HG02610 (cell line): ENCODE measurements around the gene MYOT.

Source experiments
- ATAC-seq: cut with Tn5 transposase; IDR thresholded peaks from one replicate; pipeline ENCODE4 v1.9.1; 2021; ENCODE audit warnings: mild to moderate bottlenecking, moderate library complexity; ENCODE audit not compliant: unreplicated experiment

The MYOT gene, protein sequence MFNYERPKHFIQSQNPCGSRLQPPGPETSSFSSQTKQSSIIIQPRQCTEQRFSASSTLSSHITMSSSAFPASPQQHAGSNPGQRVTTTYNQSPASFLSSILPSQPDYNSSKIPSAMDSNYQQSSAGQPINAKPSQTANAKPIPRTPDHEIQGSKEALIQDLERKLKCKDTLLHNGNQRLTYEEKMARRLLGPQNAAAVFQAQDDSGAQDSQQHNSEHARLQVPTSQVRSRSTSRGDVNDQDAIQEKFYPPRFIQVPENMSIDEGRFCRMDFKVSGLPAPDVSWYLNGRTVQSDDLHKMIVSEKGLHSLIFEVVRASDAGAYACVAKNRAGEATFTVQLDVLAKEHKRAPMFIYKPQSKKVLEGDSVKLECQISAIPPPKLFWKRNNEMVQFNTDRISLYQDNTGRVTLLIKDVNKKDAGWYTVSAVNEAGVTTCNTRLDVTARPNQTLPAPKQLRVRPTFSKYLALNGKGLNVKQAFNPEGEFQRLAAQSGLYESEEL

DNA sequence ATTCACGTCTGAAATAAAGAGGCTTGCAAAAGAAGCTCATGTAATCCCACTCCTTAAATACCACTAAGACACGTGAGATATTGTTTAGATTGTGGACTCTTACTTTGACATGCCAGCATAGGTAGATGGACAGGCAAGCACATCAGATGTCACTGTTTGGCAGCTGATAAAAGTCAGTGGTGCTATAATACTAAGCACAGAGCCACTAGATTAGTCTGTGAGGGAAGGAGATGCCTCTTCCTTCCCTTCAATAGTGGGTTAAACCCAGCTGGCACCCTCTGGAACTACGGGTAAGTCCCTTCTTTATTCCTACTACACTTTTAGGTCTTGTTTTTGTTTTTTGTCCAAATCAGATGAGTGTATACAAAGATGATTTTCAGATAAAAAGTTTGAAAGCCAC is at the start of gene MYOT:
MYOT (plus strand) TSS at position 197 of the 400 bp plus-strand sequence. CDS start 2,792 bp downstream, outside the sequence.
- ATAC-seq = no peak

DNA sequence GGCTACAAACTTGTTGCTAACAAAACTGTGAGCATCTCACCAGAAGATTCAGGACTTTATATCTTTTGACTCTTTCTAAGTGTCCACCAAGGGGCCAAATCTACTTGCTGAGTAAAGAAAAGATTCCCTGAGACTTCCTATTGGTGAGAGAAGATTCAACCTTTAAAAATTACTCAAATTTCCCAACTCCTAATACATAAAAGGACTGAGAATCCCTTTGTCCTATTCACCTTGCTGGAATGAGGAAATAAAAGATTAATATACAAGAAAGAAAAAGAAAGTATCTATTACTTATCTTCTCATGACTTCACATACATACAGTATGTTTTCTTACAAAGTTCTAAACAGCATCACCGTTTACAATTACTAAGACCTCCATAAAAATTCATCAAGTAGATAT is 47.9 kb upstream of the MYOT start:
- ATAC-seq = no peak

DNA sequence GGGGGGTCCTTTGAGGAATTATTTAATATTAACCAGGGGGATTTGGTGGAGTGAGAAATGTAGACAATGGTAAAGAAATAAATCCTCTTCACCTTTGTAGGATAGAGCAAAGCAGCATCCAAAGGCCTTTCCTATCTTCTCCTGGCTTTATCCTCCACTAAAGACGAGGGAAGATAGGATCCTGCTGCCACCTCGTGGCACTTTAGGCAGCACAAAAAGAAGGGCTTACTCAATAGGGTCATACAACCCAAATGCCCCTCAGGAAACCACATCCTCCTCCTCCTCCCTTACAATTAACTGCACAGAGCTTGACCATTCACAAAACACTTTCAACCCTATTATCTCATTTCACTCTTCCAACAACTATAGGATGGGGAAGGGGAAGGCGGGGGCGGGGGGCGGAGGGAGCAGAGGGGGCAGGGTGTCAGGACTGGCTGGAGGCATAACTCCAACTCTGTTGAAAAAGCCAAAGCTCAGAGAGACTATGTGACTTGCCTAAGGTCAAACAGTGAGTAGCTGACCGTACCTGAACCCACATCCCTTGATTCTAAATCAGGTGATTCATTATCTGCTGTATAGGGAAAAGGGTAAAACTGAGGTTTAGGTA is 45.4 kb upstream of the MYOT start:
- no peak for ATAC-seq

DNA sequence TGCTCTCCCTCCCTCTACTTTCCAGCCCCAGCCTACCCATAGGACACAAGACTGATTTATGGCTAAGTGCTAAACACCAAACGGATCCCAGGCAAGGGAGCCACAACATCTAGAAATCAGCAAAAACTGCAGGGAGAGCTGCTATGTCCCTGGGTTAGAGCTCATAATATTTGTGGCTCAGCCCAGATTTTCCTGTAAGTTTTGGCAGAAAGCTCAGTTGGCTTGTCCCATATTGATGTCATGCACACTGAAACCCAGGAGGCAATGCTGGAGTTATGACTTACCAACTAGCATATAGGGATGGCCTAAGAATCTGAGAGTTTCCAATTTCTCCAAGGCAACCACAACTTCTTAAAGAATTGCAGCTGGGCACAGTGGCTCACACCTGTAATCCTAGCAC is 44.7 kb upstream of the MYOT start:
- ATAC-seq = no peak

DNA sequence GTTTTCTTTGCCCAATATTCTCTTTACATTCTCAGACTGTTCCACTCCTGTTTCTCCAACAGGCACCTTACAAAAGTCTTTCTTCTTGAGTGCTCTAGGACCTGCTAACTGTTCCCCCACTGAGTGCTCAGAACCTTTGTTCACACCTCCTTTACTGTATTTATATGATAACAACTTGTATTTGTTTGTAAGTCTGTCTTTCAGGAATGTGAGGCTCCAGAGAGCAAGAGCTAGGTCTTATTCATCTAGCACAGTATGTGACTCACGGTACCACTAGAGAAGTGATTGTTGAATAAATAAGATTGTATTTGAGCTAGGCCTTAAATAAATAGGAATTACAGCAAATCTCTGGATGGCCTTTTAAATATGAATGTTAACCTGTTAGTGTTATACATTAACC is 42.5 kb upstream of the MYOT start:
- ATAC-seq = no peak

DNA sequence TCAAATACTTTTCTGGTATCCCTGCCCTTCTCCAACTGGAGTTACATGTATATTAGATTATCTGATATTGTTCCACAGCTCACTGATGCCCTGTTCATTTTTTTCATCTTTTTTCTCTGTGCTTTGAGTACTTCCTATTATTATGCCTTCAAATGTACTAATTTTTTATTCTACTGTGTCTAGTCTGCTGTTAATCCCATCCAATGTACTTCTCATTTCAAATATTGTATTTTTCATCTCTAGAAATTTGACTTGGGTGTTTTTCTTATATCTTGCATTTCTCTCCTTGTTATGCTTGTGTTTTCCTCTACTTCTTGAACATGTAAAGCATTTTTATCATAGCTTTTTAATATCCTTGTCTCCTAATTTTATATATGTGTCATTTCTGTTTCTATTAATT is 41.6 kb upstream of the MYOT start:
- no peak for ATAC-seq

DNA sequence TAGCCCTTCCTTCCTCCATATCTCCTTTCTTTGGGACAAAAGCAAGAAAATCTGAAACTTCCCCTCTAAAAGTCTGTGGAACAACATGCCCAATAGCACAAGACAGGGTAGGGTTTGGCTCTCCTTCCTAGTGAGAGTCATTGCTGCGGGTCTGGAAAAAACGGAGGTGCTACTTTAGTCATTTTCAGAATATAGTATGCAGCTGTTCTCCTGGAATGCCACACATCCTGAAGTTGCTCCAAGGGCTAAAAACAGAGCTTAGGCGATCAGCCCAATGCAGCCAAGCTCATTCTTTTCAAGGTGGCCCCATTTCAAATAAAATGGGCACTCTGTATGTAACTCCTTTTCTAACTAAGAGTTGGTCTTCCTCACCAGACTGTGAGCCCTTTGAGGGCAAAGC is 39.5 kb upstream of the MYOT start:
- ATAC-seq = no peak

DNA sequence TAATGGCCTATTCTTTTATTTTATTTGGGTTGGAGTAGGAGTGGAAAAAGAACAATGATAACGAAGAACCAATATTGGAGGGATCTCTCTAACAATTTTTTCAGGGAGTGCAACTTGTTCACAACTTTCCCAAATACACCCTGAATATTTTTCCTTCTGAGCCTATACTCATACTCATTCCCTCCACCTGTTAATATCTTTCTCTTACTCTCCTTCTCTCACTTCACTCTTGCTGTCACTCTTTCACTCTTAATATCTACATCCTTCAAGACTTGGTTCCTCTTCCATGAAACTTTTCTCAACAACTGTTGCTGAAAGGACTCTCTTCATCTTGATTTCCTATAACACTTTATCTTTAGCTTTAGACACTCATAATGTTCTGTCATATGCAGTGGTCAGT is 39.0 kb upstream of the MYOT start:
- no peak for ATAC-seq

DNA sequence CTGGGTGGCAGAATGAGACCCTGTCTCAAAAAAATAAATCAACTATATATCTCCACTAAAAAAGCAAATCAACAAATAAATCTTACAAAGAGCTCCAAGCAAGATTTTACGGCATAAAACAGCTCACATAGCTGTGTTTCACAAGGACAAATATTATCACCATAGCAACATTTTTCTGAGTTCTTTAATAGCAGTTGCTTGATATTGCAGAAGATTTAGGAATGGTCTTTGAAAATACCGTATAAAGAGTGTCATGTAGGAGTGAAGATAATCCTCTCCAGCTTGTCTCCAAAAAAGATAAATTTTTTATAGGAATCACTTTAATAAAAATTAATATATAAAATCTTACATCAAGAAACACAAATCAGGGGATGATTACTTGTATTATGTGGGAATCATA is 36.6 kb upstream of the MYOT start:
- ATAC-seq = no peak

DNA sequence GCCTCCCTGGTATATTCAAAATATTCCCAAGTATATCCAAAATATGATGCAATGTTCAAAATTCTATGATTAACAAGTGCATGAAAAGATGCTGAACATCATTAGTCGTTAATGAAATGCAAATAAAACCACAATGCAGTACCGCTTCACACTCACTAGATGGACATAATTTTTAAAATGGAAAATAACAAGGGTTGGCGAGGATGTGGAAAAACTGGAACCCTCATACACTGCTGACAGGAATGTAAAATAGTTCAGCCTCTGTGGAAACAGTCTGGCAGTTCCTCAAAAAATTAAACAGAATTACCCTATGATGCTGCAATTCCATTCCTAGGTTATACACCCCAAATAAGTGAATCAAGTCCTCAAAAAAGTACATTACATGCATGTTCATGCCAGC is 36.1 kb upstream of the MYOT start:
- ATAC-seq = no peak

DNA sequence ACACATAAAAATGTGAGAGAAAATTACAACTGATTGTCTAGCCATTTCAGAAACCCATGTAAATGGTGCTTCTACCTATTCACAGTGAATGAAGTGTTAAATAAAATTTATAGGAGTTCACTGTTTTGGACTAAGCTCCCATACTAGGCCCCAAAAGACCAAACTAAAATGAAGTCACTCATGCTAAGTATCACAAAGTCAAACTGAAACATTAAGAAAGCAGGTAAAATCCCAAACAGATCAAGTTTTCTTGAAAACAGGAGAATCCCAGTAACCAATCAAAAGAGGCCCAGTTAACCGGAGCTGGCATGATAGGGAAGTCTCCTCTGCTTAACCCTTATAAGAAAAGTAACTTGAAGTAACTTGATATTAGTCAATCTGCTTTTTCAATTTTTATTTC is 35.2 kb upstream of the MYOT start:
- no peak for ATAC-seq

DNA sequence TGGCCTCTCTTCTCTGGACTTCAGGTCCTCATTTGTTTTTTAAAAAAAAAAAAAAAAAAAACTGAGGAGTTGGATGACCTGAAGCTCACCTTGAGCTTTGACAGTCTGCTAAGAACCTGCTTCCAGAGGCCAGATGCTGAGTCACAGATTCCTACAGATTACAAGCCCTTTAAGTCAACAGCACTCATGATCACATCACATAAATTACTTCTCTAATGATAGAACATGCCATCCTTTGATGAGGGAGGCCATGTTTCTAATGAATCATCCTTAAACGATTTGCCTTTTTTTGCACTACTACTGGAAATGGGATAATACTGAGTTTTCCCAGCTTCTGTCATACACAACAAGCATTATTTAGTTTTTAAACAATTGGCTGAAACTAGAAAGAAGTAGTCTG is 34.2 kb upstream of the MYOT start:
- no peak for ATAC-seq

DNA sequence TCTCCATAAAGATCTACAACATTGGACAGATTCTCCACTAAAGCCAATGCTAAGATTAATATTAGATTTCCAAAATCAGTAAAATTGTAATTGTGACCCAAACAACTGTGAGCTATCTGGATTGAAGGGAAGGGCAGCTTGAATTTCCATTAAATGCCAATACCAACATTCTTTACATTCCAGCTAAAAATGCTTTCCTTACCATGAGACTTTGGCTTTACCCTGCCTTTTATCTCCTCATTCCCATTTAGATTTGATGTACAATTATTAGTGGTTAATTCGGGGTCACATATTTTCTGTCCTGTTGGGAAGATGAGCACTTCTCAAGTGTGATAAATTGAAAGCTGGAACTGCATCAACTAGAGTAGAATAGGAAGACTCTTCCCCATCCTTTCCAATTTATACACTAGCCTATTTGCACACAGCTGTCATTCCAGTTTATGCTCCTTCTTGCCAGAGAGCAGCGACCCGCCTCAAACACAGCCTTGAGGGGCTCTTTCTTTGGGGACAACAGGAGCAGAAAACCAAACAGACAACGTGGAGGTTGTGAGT is 33.1 kb upstream of the MYOT start:
- no peak for ATAC-seq

DNA sequence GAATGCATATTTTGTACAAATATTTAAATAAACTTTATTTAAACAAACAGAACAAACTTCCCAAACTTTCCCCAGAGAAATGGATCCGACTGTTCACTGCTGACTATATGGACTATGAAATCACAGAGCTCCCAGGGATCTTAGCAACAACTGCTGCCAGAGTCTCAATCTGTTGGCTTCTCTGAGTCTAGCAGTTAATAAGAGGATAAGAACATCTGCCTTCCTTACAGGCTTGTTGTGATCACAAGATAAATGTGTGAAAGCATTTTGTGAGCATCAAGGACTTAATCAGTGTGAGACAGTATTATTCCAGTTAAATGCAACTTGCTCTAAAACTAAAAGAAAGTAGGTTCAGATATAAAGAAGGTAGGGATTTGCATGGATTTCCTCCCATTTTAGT is 31.4 kb upstream of the MYOT start:
- ATAC-seq = no peak

DNA sequence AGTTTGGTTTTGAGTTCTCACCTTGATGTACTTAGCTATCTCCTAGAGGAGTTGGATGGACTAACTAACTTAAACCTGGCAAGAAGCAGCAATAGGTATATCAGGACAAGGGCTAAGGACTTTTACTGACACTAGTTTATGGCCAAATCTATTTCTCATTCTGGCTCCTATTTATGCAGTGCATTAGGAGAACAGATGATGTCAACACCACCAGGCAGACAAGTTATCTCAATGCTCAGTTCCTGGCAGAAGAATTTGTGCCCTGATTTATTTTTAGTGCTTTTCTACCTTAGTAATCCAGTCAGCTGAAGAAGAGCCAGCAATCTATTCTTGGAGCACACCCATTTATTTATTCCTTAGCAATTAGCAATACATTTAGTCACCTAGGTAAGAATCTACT is 30.7 kb upstream of the MYOT start:
- no peak for ATAC-seq

DNA sequence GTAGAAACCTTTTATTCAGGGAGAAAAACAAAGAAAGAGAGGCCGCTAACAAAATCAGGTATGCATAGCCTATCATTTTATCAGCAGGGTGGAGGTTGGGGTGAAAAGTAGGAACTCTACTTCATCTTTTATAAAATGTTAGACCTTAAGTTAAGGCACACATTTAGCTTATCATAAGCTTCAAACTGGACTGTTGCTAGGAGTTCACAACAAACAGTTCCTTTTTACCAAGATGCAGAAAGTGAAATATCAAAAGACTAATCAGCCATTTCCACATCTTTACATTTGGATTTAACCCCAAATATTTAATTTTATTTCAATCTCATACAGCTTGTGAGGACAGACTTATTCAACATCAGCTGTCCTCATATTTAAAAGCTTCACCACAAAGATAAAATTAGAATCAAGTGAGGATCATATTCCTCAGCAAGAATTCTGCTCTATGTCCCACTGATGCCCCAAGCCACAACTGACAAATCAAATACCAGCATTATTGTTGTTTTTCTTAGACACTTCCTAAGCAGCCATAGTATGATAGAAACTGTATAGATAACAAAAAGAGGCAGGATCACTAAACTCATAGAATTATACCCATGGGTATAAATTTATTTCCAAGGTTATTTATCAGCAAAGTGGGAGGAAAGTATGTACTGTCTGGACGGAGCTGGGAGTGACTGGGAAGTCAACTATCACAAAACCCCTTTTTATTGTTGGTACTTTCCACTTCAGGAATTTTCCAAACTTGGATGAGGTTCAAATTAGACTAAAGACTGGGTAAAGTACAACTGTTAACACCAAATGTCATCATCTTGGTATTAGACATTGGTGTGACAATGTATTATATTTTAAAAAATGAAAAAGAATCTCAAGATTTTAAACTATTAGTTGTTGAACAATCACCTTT is 29.9 kb upstream of the MYOT start:
- ATAC-seq = no peak

DNA sequence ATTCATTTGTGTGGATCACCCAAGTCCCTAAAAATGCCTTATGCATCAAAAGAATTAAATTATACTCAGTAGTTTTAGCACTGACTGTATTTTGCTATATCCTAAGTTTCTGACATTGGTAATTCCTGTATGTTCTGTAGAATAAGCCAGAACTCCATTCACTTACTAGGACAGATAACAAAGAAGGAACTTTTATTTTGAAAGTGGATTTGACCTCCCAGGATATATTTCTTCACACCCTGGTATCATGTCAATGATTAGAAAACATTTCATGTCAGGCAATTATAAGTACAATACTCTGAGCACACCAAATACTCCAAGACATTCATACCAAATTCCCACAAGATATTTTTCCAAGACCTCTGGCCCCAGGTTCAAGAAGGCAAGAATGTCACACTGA is 28.7 kb upstream of the MYOT start:
- no peak for ATAC-seq

DNA sequence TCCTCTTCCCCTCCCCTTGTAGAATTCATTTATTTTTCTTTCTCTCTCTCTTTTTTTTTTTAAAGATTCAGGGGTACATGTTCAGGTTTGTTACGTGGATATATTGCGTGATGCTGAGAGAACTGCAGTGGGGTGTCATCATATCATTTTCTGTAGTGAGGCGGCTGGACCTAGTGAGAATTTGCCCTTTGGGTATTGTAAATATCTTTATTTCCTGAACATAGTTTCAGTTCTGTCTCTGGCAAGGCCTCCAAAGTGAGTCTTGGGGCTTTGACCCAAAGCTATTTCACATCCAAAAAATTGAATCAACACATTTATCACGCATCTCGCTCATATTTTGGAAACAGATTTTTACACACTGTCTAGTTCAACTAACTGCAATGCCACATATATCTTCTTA is 25.4 kb upstream of the MYOT start:
- no peak for ATAC-seq

DNA sequence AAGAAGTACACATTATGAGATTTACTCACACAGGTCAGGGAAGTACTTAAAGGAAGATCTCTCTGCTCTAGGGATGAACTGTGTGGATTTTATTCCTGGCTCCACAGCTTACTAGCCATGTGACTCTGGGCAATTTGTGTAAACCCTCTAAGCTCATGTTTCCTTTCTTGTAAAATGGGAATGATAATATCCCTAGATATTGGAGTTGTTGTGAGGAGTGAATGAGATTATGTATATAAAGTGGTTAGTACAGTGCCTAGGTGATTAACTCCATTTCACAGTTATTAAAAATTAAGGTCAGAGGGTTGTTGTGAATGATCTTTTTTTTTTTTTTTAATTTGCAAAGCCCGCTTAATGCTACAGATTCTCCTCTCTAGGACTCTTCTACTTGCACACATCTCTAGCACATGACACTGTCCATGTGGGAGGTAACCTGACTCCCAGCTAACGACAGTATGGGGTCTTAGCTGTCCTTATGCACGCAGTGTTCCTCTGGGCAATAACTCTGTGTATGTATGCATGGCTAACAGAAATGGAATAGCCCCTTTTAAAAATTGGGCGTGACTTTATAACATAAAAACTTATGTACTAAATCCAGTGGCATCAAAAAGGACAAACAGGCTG is 23.9 kb upstream of the MYOT start:
- no peak for ATAC-seq

DNA sequence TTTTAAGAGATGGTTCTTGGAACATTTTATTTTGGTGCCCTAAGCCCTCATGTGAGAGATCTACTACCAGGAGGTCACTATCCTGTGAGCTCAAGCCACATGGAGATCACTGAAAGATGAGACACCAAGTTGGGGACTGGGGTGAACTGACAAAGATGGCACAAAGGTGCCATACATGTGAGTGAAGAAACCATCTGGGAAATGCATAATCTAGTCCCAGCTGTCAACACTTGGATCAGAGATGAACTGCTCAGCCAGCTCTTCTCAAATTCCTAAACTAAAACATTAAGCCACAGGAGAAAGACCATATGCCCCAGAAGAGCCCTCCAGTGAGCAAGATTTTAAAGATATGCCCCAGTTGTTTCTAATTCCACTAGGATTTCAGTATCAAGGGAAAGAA is 22.2 kb upstream of the MYOT start:
- ATAC-seq = no peak

DNA sequence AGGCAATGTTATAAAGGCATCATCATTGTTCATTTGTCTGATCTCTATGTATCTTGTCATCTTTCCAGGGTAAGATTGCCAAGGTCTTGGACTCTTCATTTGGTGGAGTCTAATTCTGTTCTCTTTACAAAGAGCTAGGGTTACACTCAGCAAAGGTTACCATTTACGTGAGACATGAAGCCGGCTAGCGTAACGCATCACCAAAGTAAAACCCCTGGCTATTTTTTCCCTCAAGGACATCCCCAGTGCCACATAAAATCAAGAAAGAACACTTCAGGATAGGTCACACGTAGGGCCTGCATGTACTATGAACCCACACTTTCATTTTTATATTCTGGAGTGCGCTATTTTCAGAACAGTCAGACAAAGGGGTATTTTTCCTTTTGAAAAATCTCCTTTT is 20.0 kb upstream of the MYOT start:
- ATAC-seq = peak; percentile 85
